Trophoblast cell (in vitro differentiated cells and primary cell): ENCODE data around the gene GALNTL6.

Experiments
- DNase-seq, 2 donors: peaks; one replicate each; pipeline ENCODE4 v3.0.0-alpha.2; 2016
- H2AFZ ChIP-seq: 2 replicates; pipeline ENCODE4 v1.6.1; 2013; ENCODE audit warnings: low read length, moderate library complexity, mild to moderate bottlenecking; ENCODE audit not compliant: insufficient read depth, poor library complexity
- H2AK5ac ChIP-seq: 2 replicates; pipeline ENCODE4 v1.6.1; 2013; ENCODE audit warnings: mild to moderate bottlenecking, low read length
- H2BK120ac ChIP-seq: 2 replicates; pipeline ENCODE4 v1.6.1; 2013; ENCODE audit warnings: low read length, mild to moderate bottlenecking, moderate library complexity; ENCODE audit not compliant: insufficient read depth, poor library complexity
- H2BK12ac ChIP-seq: 2 replicates; pipeline ENCODE4 v1.6.1; 2013; ENCODE audit warnings: mild to moderate bottlenecking, low read length, moderate library complexity
- H2BK5ac ChIP-seq: 2 replicates; pipeline ENCODE4 v1.6.1; 2013; ENCODE audit warnings: low read length, low read depth, moderate library complexity, mild to moderate bottlenecking; ENCODE audit not compliant: poor library complexity
- H3K14ac ChIP-seq: 2 replicates; pipeline ENCODE4 v1.6.1; 2013; ENCODE audit warnings: mild to moderate bottlenecking, low read length
- H3K18ac ChIP-seq: 2 replicates; pipeline ENCODE4 v1.6.1; 2013; ENCODE audit warnings: mild to moderate bottlenecking, low read length
- H3K23ac ChIP-seq: 2 replicates; pipeline ENCODE4 v1.6.1; 2013; ENCODE audit warnings: low read length
- H3K27ac ChIP-seq: 2 replicates; pipeline ENCODE4 v1.5.1; 2013; ENCODE audit warnings: low read depth, mild to moderate bottlenecking, inconsistent platforms, low read length, moderate library complexity
- H3K27me3 ChIP-seq: 2 replicates; pipeline ENCODE4 v1.6.1; 2013; ENCODE audit warnings: inconsistent platforms, mild to moderate bottlenecking, low read length, moderate library complexity; ENCODE audit not compliant: insufficient read depth
- H3K36me3 ChIP-seq, 2 experiments: 1 replicate in 1 of 2; 2 replicates in 1 of 2; pipeline ENCODE4 v1.6.1; 2013; ENCODE audit warnings: low read length in 2 of 2, mild to moderate bottlenecking in 2 of 2, moderate library complexity in 1 of 2; ENCODE audit not compliant: insufficient read depth in 2 of 2, control insufficient read depth in 1 of 2
- H3K4ac ChIP-seq: 2 replicates; pipeline ENCODE4 v1.6.1; 2013; ENCODE audit warnings: low read depth, mild to moderate bottlenecking, low read length, moderate library complexity
- H3K4me1 ChIP-seq, 2 experiments: 1 replicate in 1 of 2; 2 replicates in 1 of 2; pipeline ENCODE4 v1.6.1; 2013; ENCODE audit warnings: low read length in 2 of 2, mild to moderate bottlenecking in 2 of 2, moderate library complexity in 1 of 2; ENCODE audit not compliant: insufficient read depth in 2 of 2, control insufficient read depth in 1 of 2
- H3K4me2 ChIP-seq: 2 replicates; pipeline ENCODE4 v1.6.1; 2013; ENCODE audit warnings: inconsistent platforms, mild to moderate bottlenecking, low read length, moderate library complexity
- H3K4me3 ChIP-seq: 2 replicates; pipeline ENCODE4 v1.5.1; 2013; ENCODE audit warnings: mild to moderate bottlenecking, low read depth, low read length, inconsistent platforms
- H3K79me1 ChIP-seq: one replicate; pipeline ENCODE4 v1.6.1; 2013; ENCODE audit warnings: low read length
- H3K79me2 ChIP-seq: 2 replicates; pipeline ENCODE4 v1.6.1; 2013; ENCODE audit warnings: low read length, mild to moderate bottlenecking; ENCODE audit not compliant: control insufficient read depth, insufficient read depth, poor library complexity
- H3K9ac ChIP-seq: 2 replicates; pipeline ENCODE4 v1.6.1; 2013; ENCODE audit warnings: mild to moderate bottlenecking, low read length
- H3K9me3 ChIP-seq: 2 replicates; pipeline ENCODE4 v1.6.1; 2013; ENCODE audit warnings: low read depth, mild to moderate bottlenecking, control low read depth, inconsistent platforms, low read length; ENCODE audit not compliant: insufficient read depth
- H4K12ac ChIP-seq: 2 replicates; pipeline ENCODE4 v1.6.1; 2013; ENCODE audit warnings: low read depth, mild to moderate bottlenecking, low read length, moderate library complexity
- H4K8ac ChIP-seq: 2 replicates; pipeline ENCODE4 v1.6.1; 2013; ENCODE audit warnings: low read depth, mild to moderate bottlenecking, low read length, moderate library complexity
- H4K91ac ChIP-seq: one replicate; pipeline ENCODE4 v1.6.1; 2013; ENCODE audit warnings: low read depth, mild to moderate bottlenecking, low read length, moderate library complexity
- WGBS: extraction: QIAGEN DNeasy Blood & Tissue Kit; methylation state at CpG from one replicate; pipeline ENCODE4 v1.1.7; 2013; ENCODE audit warnings: missing lambda C conversion rate; ENCODE audit not compliant: insufficient read length, insufficient coverage; ENCODE audit errors: extremely low coverage; 5-methylcytosine and 5-hydroxymethylcytosine counted together

GALNTL6 gene

GRCh38 chr4:173044340-173044739 is 1231.1 kb downstream of the GALNTL6 start:
- H3K4me2 ChIP-seq = no peak overlapping the region
- H3K79me1 ChIP-seq = no peaks in the 10 kb centered on the region
- no peak overlapping the region for H2BK120ac ChIP-seq
- H3K4ac ChIP-seq = no peak overlapping the region
- no peaks in the 10 kb centered on the region for H3K36me3 ChIP-seq
- no peak overlapping the region for H2BK12ac ChIP-seq
- DNase-seq = no peak
- no peak overlapping the region for H3K18ac ChIP-seq
- H3K27me3 ChIP-seq = no peaks in the 10 kb centered on the region
- WGBS = no CpG with 5 or more reads among the region's 1 CpG
- no peak overlapping the region for H4K8ac ChIP-seq
- H2AFZ ChIP-seq = no peak overlapping the region
- no peak overlapping the region for H2AK5ac ChIP-seq
- no peak overlapping the region for H3K14ac ChIP-seq
- H4K91ac ChIP-seq = no peak overlapping the region
- H3K4me1 ChIP-seq = peaks cover 0 to 6% of the 10 kb centered on the region in 2 experiments
- no peaks in the 10 kb centered on the region for H3K9me3 ChIP-seq
- no peak overlapping the region for H3K23ac ChIP-seq
- no peak overlapping the region for H4K12ac ChIP-seq
- H2BK5ac ChIP-seq = no peak overlapping the region
- H3K9ac ChIP-seq = no peak overlapping the region
- H3K4me3 ChIP-seq = no peak overlapping the region
- H3K27ac ChIP-seq = no peak overlapping the region
- H3K79me2 ChIP-seq = no peaks in the 10 kb centered on the region

GRCh38 chr4:173045571-173045970 is 1232.4 kb downstream of the GALNTL6 start:
- H3K9ac ChIP-seq = no peak overlapping the region
- no peak overlapping the region for H3K14ac ChIP-seq
- no peak overlapping the region for H2BK5ac ChIP-seq
- DNase-seq = no peak
- no peak overlapping the region for H4K8ac ChIP-seq
- H3K27me3 ChIP-seq = no peaks in the 10 kb centered on the region
- no peak overlapping the region for H4K91ac ChIP-seq
- H3K79me1 ChIP-seq = no peaks in the 10 kb centered on the region
- no CpG with 5 or more reads among the region's 1 CpG for WGBS
- H2BK120ac ChIP-seq = no peak overlapping the region
- H3K79me2 ChIP-seq = no peaks in the 10 kb centered on the region
- no peaks in the 10 kb centered on the region for H3K9me3 ChIP-seq
- no peak overlapping the region for H2AK5ac ChIP-seq
- no peak overlapping the region for H3K4me2 ChIP-seq
- H3K18ac ChIP-seq = no peak overlapping the region
- no peak overlapping the region for H2BK12ac ChIP-seq
- H3K4ac ChIP-seq = no peak overlapping the region
- H3K36me3 ChIP-seq = no peaks in the 10 kb centered on the region
- H2AFZ ChIP-seq = no peak overlapping the region
- no peak overlapping the region for H4K12ac ChIP-seq
- H3K4me1 ChIP-seq = peaks cover 0 to 6% of the 10 kb centered on the region in 2 experiments
- no peak overlapping the region for H3K23ac ChIP-seq
- no peak overlapping the region for H3K27ac ChIP-seq
- no peak overlapping the region for H3K4me3 ChIP-seq

- H2AK5ac ChIP-seq = no peak overlapping the region
- H2BK120ac ChIP-seq = no peak overlapping the region
- no peak overlapping the region for H4K8ac ChIP-seq
- no peaks in the 10 kb centered on the region for H3K79me2 ChIP-seq
- no peaks in the 10 kb centered on the region for H3K9me3 ChIP-seq
- no CpG with 5 or more reads among the region's 2 CpGs for WGBS
- no peak overlapping the region for H3K23ac ChIP-seq
- H3K9ac ChIP-seq = no peak overlapping the region
- H4K91ac ChIP-seq = no peak overlapping the region
- no peak overlapping the region for H2BK12ac ChIP-seq
- no peaks in the 10 kb centered on the region for H3K27me3 ChIP-seq
- no peak overlapping the region for H4K12ac ChIP-seq
- H2AFZ ChIP-seq = no peak overlapping the region
- H3K4me2 ChIP-seq = no peak overlapping the region
- no peak overlapping the region for H3K4ac ChIP-seq
- H2BK5ac ChIP-seq = no peak overlapping the region
- no peak for DNase-seq
- H3K18ac ChIP-seq = no peak overlapping the region
- H3K36me3 ChIP-seq = no peaks in the 10 kb centered on the region
- no peaks in the 10 kb centered on the region for H3K79me1 ChIP-seq
- no peak overlapping the region for H3K14ac ChIP-seq
- H3K4me3 ChIP-seq = no peak overlapping the region
- no peak overlapping the region for H3K27ac ChIP-seq
- H3K4me1 ChIP-seq = peaks cover 0 to 6% of the 10 kb centered on the region in 2 experiments
Measured at GRCh38 chr4:173046144-173046543, 1232.9 kb downstream of the GALNTL6 start.

- Histone ChIP-seq H3K4ac (no peak overlapping the region), H3K9ac (no peak overlapping the region), H2BK12ac (no peak overlapping the region), H3K14ac (no peak overlapping the region), H4K12ac (no peak overlapping the region), H2AFZ (no peak overlapping the region), H3K27me3 (no peaks in the 10 kb centered on the region), H3K23ac (no peak overlapping the region), H3K4me2 (no peak overlapping the region), H3K27ac (no peak overlapping the region), H4K91ac (no peak overlapping the region), H3K9me3 (no peaks in the 10 kb centered on the region), H3K36me3 (no peaks in the 10 kb centered on the region), H3K4me1 (peaks cover 0 to 6% of the 10 kb centered on the region in 2 experiments), H3K18ac (no peak overlapping the region), H3K79me2 (no peaks in the 10 kb centered on the region), H3K79me1 (no peaks in the 10 kb centered on the region), H3K4me3 (no peak overlapping the region), H2AK5ac (no peak overlapping the region), H2BK5ac (no peak overlapping the region), H2BK120ac (no peak overlapping the region), H4K8ac (no peak overlapping the region)
- no CpG with 5 or more reads among the region's 5 CpGs for WGBS
- peak in 1 of 2 donors; percentile 3 for DNase-seq
Measured at GRCh38 chr4:173046818-173047217, 1233.6 kb downstream of the GALNTL6 start.
